Thymus (tissue), 11 donors: ENCODE measurements around the gene FAM118A. TPM values are rescaled to one million over a fixed set of nuclear protein-coding genes. Genes with fewer than 3 reads are reported as not detected.
"Not testable (repeated sequence)": the region's sequence is repeated elsewhere in the genome, so short reads cannot be mapped to it uniquely, and the experiment has no call there.

Source experiments
- DNase-seq, 9 donors: peaks; one replicate each; pipeline ENCODE4 v3.0.0-alpha.2; 2013; ENCODE audit warnings: low spot score in 9 of 9, low read depth in 6 of 9, missing footprints in 1 of 9
- H3K27ac ChIP-seq, 2 donors: one replicate each; pipeline ENCODE4 v1.5.1; 2013; ENCODE audit warnings: control low read depth in 1 of 2, low read depth in 1 of 2, low read length in 1 of 2, mild to moderate bottlenecking in 1 of 2, moderate library complexity in 1 of 2
- H3K27me3 ChIP-seq, 2 donors: one replicate each; pipeline ENCODE4 v1.5.1; 2013; ENCODE audit warnings: low read length in 1 of 2; ENCODE audit not compliant: control insufficient read depth in 2 of 2, insufficient read depth in 1 of 2
- H3K36me3 ChIP-seq, 2 donors: one replicate each; pipeline ENCODE4 v1.5.1; 2013; ENCODE audit warnings: low read length in 1 of 2, mild to moderate bottlenecking in 1 of 2, moderate library complexity in 1 of 2; ENCODE audit not compliant: control insufficient read depth in 2 of 2, insufficient read depth in 2 of 2
- H3K4me1 ChIP-seq, 2 donors: one replicate each; pipeline ENCODE4 v1.5.1; 2013; ENCODE audit warnings: low read length in 2 of 2; ENCODE audit not compliant: control insufficient read depth in 2 of 2, insufficient read depth in 2 of 2
- H3K4me3 ChIP-seq, 2 donors: one replicate each; pipeline ENCODE4 v1.5.1; 2013; ENCODE audit warnings: low read length in 2 of 2, control low read depth in 1 of 2, mild to moderate bottlenecking in 1 of 2
- H3K9me3 ChIP-seq, 2 donors: one replicate each; pipeline ENCODE4 v1.5.1; 2013; ENCODE audit warnings: low read length in 1 of 2, mild to moderate bottlenecking in 1 of 2; ENCODE audit not compliant: control insufficient read depth in 2 of 2, insufficient read depth in 1 of 2
- WGBS: extraction: QIAGEN DNeasy Blood & Tissue Kit; methylation state at CpG from one replicate; pipeline ENCODE4 v1.1.7; 2013; 5-methylcytosine and 5-hydroxymethylcytosine counted together
- polyA plus RNA-seq: library from polyadenylated mRNA; stranded (reverse); fragments of 200-250 nt; gene quantifications from one replicate; pipeline ENCODE4 v1.2.3, GENCODE V29; 2013
- total RNA-seq: library from RNA; stranded (reverse); fragments of 120-200 nt; gene quantifications from one replicate; pipeline ENCODE4 v1.2.4, GENCODE V29; 2013
- donor health status: healthy.

FAM118A gene
- total and polyA plus RNA-seq, 2 donors = 24.1 to 43.8 TPM

GRCh38 chr22:45321827-45322226 is 12.1 kb downstream of the FAM118A start:
- Histone ChIP-seq H3K4me1 (peaks cover 14 to 31% of the 10 kb centered on the region in 2 donors), H3K27ac (no peak overlapping the region), H3K4me3 (no peak overlapping the region), H3K36me3 (peaks cover 30 to 32% of the 10 kb centered on the region in 2 donors), H3K27me3 (no peaks in the 10 kb centered on the region), H3K9me3 (no peaks in the 10 kb centered on the region)
- no peak for DNase-seq
- WGBS = 90% methylated on average over 12 of the region's 12 CpGs

- Histone ChIP-seq H3K27me3 (no peaks in the 10 kb centered on the region), H3K36me3 (peaks cover 29 to 40% of the 10 kb centered on the region in 2 donors), H3K4me3 (no peak overlapping the region), H3K27ac (no peak overlapping the region), H3K9me3 (no peaks in the 10 kb centered on the region), H3K4me1 (peaks cover 8 to 20% of the 10 kb centered on the region in 2 donors)
- WGBS = 97% methylated on average over 24 of the region's 24 CpGs
- DNase-seq = no peak
Measured at GRCh38 chr22:45322873-45323525, 13.3 kb downstream of the FAM118A start.

- Histone ChIP-seq H3K27ac (no peak overlapping the region), H3K9me3 (no peaks in the 10 kb centered on the region), H3K4me3 (no peak overlapping the region), H3K36me3 (peaks cover 29 to 41% of the 10 kb centered on the region in 2 donors), H3K27me3 (no peaks in the 10 kb centered on the region), H3K4me1 (peaks cover 6 to 13% of the 10 kb centered on the region in 2 donors)
- 90% methylated on average over 7 of the region's 7 CpGs for WGBS
- DNase-seq = no peak
Measured at GRCh38 chr22:45323695-45324094, 14.0 kb downstream of the FAM118A start.

GRCh38 chr22:45324311-45324711 is 14.6 kb downstream of the FAM118A start:
- no peaks in the 10 kb centered on the region for H3K27me3 ChIP-seq
- no peaks in the 10 kb centered on the region for H3K9me3 ChIP-seq
- WGBS = 96% methylated on average over 12 of the region's 12 CpGs
- peaks cover 34 to 44% of the 10 kb centered on the region in 2 donors for H3K36me3 ChIP-seq
- H3K4me3 ChIP-seq = no peak overlapping the region
- peaks cover 3 to 9% of the 10 kb centered on the region in 2 donors for H3K4me1 ChIP-seq
- no peak overlapping the region for H3K27ac ChIP-seq
- DNase-seq = no peak

- H3K27ac ChIP-seq = not testable (repeated sequence)
Measured at GRCh38 chr22:45328261-45328660, 18.5 kb downstream of the FAM118A start.

GRCh38 chr22:45328822-45329529 is 19.2 kb downstream of the FAM118A start:
- Histone ChIP-seq H3K4me1 (no peaks in the 10 kb centered on the region), H3K4me3 (no peak overlapping the region), H3K27ac (no peak overlapping the region), H3K9me3 (no peaks in the 10 kb centered on the region), H3K27me3 (no peaks in the 10 kb centered on the region), H3K36me3 (peaks cover 46 to 48% of the 10 kb centered on the region in 2 donors)
- DNase-seq = no peak
- 95% methylated on average over 8 of the region's 8 CpGs for WGBS

More at GRCh38 chr22:45328261-45328660, 18.5 kb downstream of the FAM118A start:
- H3K4me1 ChIP-seq, H3K27me3 ChIP-seq, H3K4me3 ChIP-seq, DNase-seq, H3K9me3 ChIP-seq: not testable (repeated sequence)
- WGBS = 89% methylated on average over 7 of the region's 8 CpGs
- peaks cover 52 to 53% of the 10 kb centered on the region in 2 donors for H3K36me3 ChIP-seq

GRCh38 chr22:45329530-45329936 is 19.8 kb downstream of the FAM118A start:
- WGBS = 95% methylated on average over 12 of the region's 12 CpGs
- peaks cover 42 to 46% of the 10 kb centered on the region in 2 donors for H3K36me3 ChIP-seq
- H3K27ac ChIP-seq = no peak overlapping the region
- no peak for DNase-seq
- H3K4me3 ChIP-seq = no peak overlapping the region
- H3K27me3 ChIP-seq = no peaks in the 10 kb centered on the region
- H3K4me1 ChIP-seq = no peaks in the 10 kb centered on the region
- no peaks in the 10 kb centered on the region for H3K9me3 ChIP-seq

- 97% methylated on average over 19 of the region's 19 CpGs for WGBS
- Histone ChIP-seq H3K36me3 (peaks cover 42 to 43% of the 10 kb centered on the region in 2 donors), H3K4me1 (no peaks in the 10 kb centered on the region), H3K27ac (no peak overlapping the region), H3K27me3 (no peaks in the 10 kb centered on the region), H3K4me3 (no peak overlapping the region), H3K9me3 (no peaks in the 10 kb centered on the region)
- no peak for DNase-seq
Measured at GRCh38 chr22:45330548-45330947, 20.8 kb downstream of the FAM118A start.

GRCh38 chr22:45331486-45331885 is 21.8 kb downstream of the FAM118A start:
- H3K36me3 ChIP-seq = peaks cover 46 to 51% of the 10 kb centered on the region in 2 donors
- whole genome bisulfite sequencing = 98% methylated on average over 9 of the region's 9 CpGs
- peaks cover 2% of the 10 kb centered on the region in 2 donors for H3K4me1 ChIP-seq
- DNase-seq = no peak
- H3K27me3 ChIP-seq = no peaks in the 10 kb centered on the region
- no peaks in the 10 kb centered on the region for H3K9me3 ChIP-seq
- H3K4me3 ChIP-seq = no peak overlapping the region
- no peak overlapping the region for H3K27ac ChIP-seq
